ENCODE measurements around the gene SHOX. TPM values are rescaled to one million over a fixed set of nuclear protein-coding genes. Genes with fewer than 3 reads are reported as not detected.
A peak's percentile ranks its signal among the peaks of the same experiment; 100 is the strongest.

Gene SHOX
- not detected for total RNA-seq (2013)
- polyA plus RNA-seq = not detected
- not detected in 2 replicates for polyA minus RNA-seq
- 0 to 1.2 (median 0) reads per million in 11 experiments for total RNA-seq

DNA sequence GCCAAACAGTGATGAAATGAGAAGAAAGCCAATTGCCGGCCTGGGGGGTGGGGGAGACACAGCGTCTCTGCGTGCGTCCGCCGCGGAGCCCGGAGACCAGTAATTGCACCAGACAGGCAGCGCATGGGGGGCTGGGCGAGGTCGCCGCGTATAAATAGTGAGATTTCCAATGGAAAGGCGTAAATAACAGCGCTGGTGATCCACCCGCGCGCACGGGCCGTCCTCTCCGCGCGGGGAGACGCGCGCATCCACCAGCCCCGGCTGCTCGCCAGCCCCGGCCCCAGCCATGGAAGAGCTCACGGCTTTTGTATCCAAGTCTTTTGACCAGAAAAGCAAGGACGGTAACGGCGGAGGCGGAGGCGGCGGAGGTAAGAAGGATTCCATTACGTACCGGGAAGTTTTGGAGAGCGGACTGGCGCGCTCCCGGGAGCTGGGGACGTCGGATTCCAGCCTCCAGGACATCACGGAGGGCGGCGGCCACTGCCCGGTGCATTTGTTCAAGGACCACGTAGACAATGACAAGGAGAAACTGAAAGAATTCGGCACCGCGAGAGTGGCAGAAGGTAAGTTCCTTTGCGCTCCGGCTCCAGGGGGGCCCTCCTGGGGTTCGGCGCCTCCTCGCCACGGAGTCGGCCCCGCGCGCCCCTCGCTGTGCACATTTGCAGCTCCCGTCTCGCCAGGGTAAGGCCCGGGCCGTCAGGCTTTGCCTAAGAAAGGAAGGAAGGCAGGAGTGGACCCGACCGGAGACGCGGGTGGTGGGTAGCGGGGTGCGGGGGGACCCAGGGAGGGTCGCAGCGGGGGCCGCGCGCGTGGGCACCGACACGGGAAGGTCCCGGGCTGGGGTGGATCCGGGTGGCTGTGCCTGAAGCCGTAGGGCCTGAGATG, at the start of gene SHOX:
SHOX (plus strand) TSS at position 180 of the 885 bp plus-strand sequence; CDS start at position 287, 107 bp downstream.
- H3K27me3 Mint-ChIP-seq (ENCODE audit: low read depth in 3 of 3) = peaks cover 84 to 95% (median 87%) of the 10 kb centered on the region in 3 donors
- peaks cover 0 to 2% of the 10 kb centered on the region in 2 donors for H3K36me3 Mint-ChIP-seq
- Histone ChIP-seq H2AFZ (ENCODE audit: insufficient read depth, low read depth, low read length, poor library complexity, severe bottlenecking) (no peak within 1 kb of the TSS), H3K4me1 (ENCODE audit: control insufficient read depth in 1 of 2, insufficient read depth in 2 of 2, low read length in 2 of 2) (no peaks in the 10 kb centered on the region), H4K20me1 (ENCODE audit: insufficient read depth, low read length) (no peaks in the 10 kb centered on the region), H3K79me2 (ENCODE audit: insufficient read depth, low read length) (no peaks in the 10 kb centered on the region), H3K9ac (ENCODE audit: insufficient read depth, low read length, poor library complexity, severe bottlenecking) (no peak within 1 kb of the TSS), H3K4me3 (replicated peaks in 1 of 3; ENCODE audit: low read depth in 2 of 3, low read length in 3 of 3) (no peak within 1 kb of the TSS), H3K36me3 (replicated peaks in 1 of 2; ENCODE audit: control insufficient read depth in 1 of 2, insufficient read depth in 2 of 2, low read length in 2 of 2) (no peaks in the 10 kb centered on the region), H3K4me2 (replicated peaks; ENCODE audit: extremely low read depth, low read length, poor library complexity, severe bottlenecking) (no peak within 1 kb of the TSS), H3K9me3 (replicated peaks in 1 of 2; ENCODE audit: control insufficient read depth in 1 of 2, insufficient read depth in 1 of 2, low read length in 2 of 2) (peaks cover 0 to 28% of the 10 kb centered on the region in 2 donors), H3K27ac (ENCODE audit: low read depth in 1 of 2, low read length in 2 of 2) (no peak within 1 kb of the TSS), H3K27me3 (ENCODE audit: control insufficient read depth in 2 of 2, insufficient read depth in 2 of 2, low read length in 2 of 2) (peaks cover 38 to 84% of the 10 kb centered on the region in 2 donors)
- whole genome bisulfite sequencing (ENCODE audit: insufficient coverage) = 4% methylated on average over 74 of the region's 84 CpGs
- H3K9me3 Mint-ChIP-seq = peaks cover 0 to 15% (median 8%) of the 10 kb centered on the region in 7 donors
- TF ChIP-seq, protein P1, sequence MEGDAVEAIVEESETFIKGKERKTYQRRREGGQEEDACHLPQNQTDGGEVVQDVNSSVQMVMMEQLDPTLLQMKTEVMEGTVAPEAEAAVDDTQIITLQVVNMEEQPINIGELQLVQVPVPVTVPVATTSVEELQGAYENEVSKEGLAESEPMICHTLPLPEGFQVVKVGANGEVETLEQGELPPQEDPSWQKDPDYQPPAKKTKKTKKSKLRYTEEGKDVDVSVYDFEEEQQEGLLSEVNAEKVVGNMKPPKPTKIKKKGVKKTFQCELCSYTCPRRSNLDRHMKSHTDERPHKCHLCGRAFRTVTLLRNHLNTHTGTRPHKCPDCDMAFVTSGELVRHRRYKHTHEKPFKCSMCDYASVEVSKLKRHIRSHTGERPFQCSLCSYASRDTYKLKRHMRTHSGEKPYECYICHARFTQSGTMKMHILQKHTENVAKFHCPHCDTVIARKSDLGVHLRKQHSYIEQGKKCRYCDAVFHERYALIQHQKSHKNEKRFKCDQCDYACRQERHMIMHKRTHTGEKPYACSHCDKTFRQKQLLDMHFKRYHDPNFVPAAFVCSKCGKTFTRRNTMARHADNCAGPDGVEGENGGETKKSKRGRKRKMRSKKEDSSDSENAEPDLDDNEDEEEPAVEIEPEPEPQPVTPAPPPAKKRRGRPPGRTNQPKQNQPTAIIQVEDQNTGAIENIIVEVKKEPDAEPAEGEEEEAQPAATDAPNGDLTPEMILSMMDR (IDR thresholded peaks at IDR 0.05) = no peak
- DNase-seq = no peak
- peak within 1 kb of the TSS in 1 of 2 donors; percentile 88 for H3K4me3 Mint-ChIP-seq
- peak within 1 kb of the TSS in 1 of 7 donors; percentile 14 for H3K27ac Mint-ChIP-seq
- no peaks in the 10 kb centered on the region for H3K4me1 Mint-ChIP-seq
- intact Hi-C loops (cut with micrococcal nuclease) = no loop called here

DNA sequence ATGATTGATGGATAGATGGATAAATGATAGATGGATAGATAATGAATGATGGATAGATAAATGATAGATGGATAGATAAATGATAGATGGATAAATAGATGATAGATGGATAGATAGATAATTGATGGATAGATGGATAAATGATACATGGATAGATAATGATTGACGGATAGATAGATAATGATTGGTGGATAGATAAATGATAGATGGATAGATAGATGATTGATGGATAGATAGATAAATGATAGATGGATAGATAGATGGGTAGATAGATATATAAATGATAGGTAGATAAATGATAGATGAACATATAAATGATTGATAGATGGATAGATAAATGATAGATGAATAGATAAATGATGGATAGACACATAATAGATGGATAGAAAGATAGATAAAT, 49.5 kb upstream of the SHOX start:
- Mint-ChIP-seq H3K27ac (no peak overlapping the region), H3K36me3 (no peaks in the 10 kb centered on the region), H3K4me1 (no peaks in the 10 kb centered on the region), H3K9me3 (peaks cover 0 to 16% (median 10%) of the 10 kb centered on the region in 7 donors), H3K4me3 (no peak overlapping the region), H3K27me3 (ENCODE audit: low read depth in 3 of 3) (peaks cover 2 to 4% (median 3%) of the 10 kb centered on the region in 3 donors)
- Histone ChIP-seq H2AFZ (ENCODE audit: insufficient read depth, low read depth, low read length, poor library complexity, severe bottlenecking) (no peak overlapping the region), H3K79me2 (ENCODE audit: insufficient read depth, low read length) (no peaks in the 10 kb centered on the region), H3K4me2 (replicated peaks; ENCODE audit: extremely low read depth, low read length, poor library complexity, severe bottlenecking) (no peak overlapping the region), H3K27ac (ENCODE audit: low read depth in 1 of 2, low read length in 2 of 2) (no peak overlapping the region), H3K4me3 (replicated peaks in 1 of 3; ENCODE audit: low read depth in 2 of 3, low read length in 3 of 3) (no peak overlapping the region), H3K9ac (ENCODE audit: insufficient read depth, low read length, poor library complexity, severe bottlenecking) (no peak overlapping the region), H4K20me1 (ENCODE audit: insufficient read depth, low read length) (no peaks in the 10 kb centered on the region), H3K9me3 (replicated peaks in 1 of 2; ENCODE audit: control insufficient read depth in 1 of 2, insufficient read depth in 1 of 2, low read length in 2 of 2) (peaks cover 5 to 13% of the 10 kb centered on the region in 2 donors), H3K27me3 (ENCODE audit: control insufficient read depth in 2 of 2, insufficient read depth in 2 of 2, low read length in 2 of 2) (no peaks in the 10 kb centered on the region), H3K4me1 (ENCODE audit: control insufficient read depth in 1 of 2, insufficient read depth in 2 of 2, low read length in 2 of 2) (no peaks in the 10 kb centered on the region), H3K36me3 (replicated peaks in 1 of 2; ENCODE audit: control insufficient read depth in 1 of 2, insufficient read depth in 2 of 2, low read length in 2 of 2) (no peaks in the 10 kb centered on the region)
- TF ChIP-seq, protein P1 (IDR thresholded peaks at IDR 0.05) = no peak
- DNase-seq = no peak
- WGBS (ENCODE audit: insufficient coverage) = 100% methylated on average over 1 of the region's 1 CpG
- intact Hi-C loops (cut with micrococcal nuclease) = no loop called here

All from CD14-positive monocyte (primary cell).